Kidney (tissue), 14 donors: Measurements from ENCODE around the gene ARMC8. TPM values are rescaled to one million over a fixed set of nuclear protein-coding genes. Genes with fewer than 3 reads are reported as not detected.

Experiments
- DNase-seq, 5 donors: peaks; one replicate each; pipeline ENCODE4 v3.0.0-alpha.2; 2013 to 2020
- FAIRE-seq: peaks from 2 replicates; lab custom pipeline; 2012; peaks lifted over from hg19 to GRCh38; lab: Jason Lieb, UNC
- H3K27ac ChIP-seq, 2 donors: one replicate each; pipeline ENCODE4 v1.7.0; 2013; ENCODE audit warnings: low read depth in 2 of 2, low read length in 2 of 2, inconsistent platforms in 1 of 2
- H3K27me3 ChIP-seq: one replicate; pipeline ENCODE4 v1.7.1; 2013; ENCODE audit warnings: low read length, inconsistent platforms; ENCODE audit not compliant: control insufficient read depth, insufficient read depth
- H3K36me3 ChIP-seq, 3 donors: one replicate each; pipeline versions ENCODE4 v1.7.0 to v1.7.1; 2013; ENCODE audit warnings: low read length in 3 of 3, control low read depth in 1 of 3, inconsistent platforms in 1 of 3; ENCODE audit not compliant: insufficient read depth in 3 of 3, control insufficient read depth in 2 of 3
- H3K4me1 ChIP-seq, 3 donors: one replicate each; pipeline versions ENCODE4 v1.7.0 to v1.7.1; 2013; ENCODE audit warnings: low read length in 3 of 3, inconsistent platforms in 1 of 3, low read depth in 1 of 3; ENCODE audit not compliant: control insufficient read depth in 2 of 3, insufficient read depth in 2 of 3
- H3K4me3 ChIP-seq, 3 donors: one replicate each; pipeline versions ENCODE4 v1.7.0 to v1.8.1; 2013; ENCODE audit warnings: low read length in 3 of 3, control low read depth in 1 of 3, inconsistent platforms in 1 of 3
- H3K9ac ChIP-seq, 3 donors: one replicate each; pipeline versions ENCODE4 v1.7.0 to v1.7.1; 2013; ENCODE audit warnings: low read length in 3 of 3, control low read depth in 1 of 3, inconsistent platforms in 1 of 3
- H3K9me3 ChIP-seq, 3 donors: one replicate each; pipeline versions ENCODE4 v1.7.0 to v1.7.1; 2013; ENCODE audit warnings: low read length in 3 of 3, control low read depth in 1 of 3, inconsistent platforms in 1 of 3; ENCODE audit not compliant: control insufficient read depth in 2 of 3, insufficient read depth in 1 of 3
- CTCF ChIP-seq: IDR thresholded peaks from 3 replicates; pipeline ENCODE4 v1.5.1; 2012; ENCODE audit warnings: mild to moderate bottlenecking, moderate library complexity, borderline replicate concordance; ENCODE audit not compliant: insufficient read depth; ENCODE audit errors: extremely low read depth
- intact Hi-C: fragments of 100-400 bp; cut with DNase I; formaldehyde crosslinking; loops from one replicate; pipeline ENCODE4 v1.11.1; 2022
- polyA plus RNA-seq: library from polyadenylated mRNA; stranded (reverse); fragments of 350-450 nt; fragmentation: Illumina TruSeq; extraction: RNeasy Lipid Tissue Mini Kit (QIAGEN cat#74804); gene quantifications from one replicate; pipeline ENCODE4 v1.2.3, GENCODE V29; 2014; ENCODE audit warnings: low read depth, low replicate concordance; ENCODE audit not compliant: insufficient read depth
- total RNA-seq: library from RNA; stranded (reverse); fragmentation: NEBNext Ultra II Directional; extraction: Animal tissue kit (Norgen Biotek cat#: 25700); gene quantifications from one replicate; pipeline ENCODE4 v1.2.1, GENCODE V29; 2021
- donor health status: control.
- donor health status: control.
- donor health status: control.
- donor health status: control.
- donor health status: control.
- donor health status: DM: yes; HTN: yes; CAD: no.
- donor health status: Normal renal cell carcinoma (clear cell type).

ARMC8 gene
- total and polyA plus RNA-seq, 2 donors from 2014 or later, result 17.1 to 47.3 TPM

- H3K27ac ChIP-seq, result no peak overlapping the region
- no peak for TF ChIP-seq CTCF
- no peaks in the 10 kb centered on the region for H3K9me3 ChIP-seq
- H3K36me3 ChIP-seq, result peaks cover 0 to 2% (median 0%) of the 10 kb centered on the region in 3 donors
- intact Hi-C loops, result no loop called here
- no peak overlapping the region for H3K4me3 ChIP-seq
- no peak overlapping the region for H3K9ac ChIP-seq
- DNase-seq, result peak in 3 of 5 donors; percentile 40 to 56 (median 46)
- H3K4me1 ChIP-seq, result no peaks in the 10 kb centered on the region
- no peak for FAIRE-seq
- no peaks in the 10 kb centered on the region for H3K27me3 ChIP-seq
Measured at GRCh38 chr3:138197058-138197457, 10.0 kb downstream of the ARMC8 start.

- FAIRE-seq (no peak), DNase-seq (no peak)
- Histone ChIP-seq H3K9ac (no peak overlapping the region), H3K4me1 (no peaks in the 10 kb centered on the region), H3K4me3 (no peak overlapping the region), H3K27ac (no peak overlapping the region), H3K36me3 (peaks cover 0 to 1% (median 0%) of the 10 kb centered on the region in 3 donors), H3K27me3 (no peaks in the 10 kb centered on the region), H3K9me3 (no peaks in the 10 kb centered on the region)
- intact Hi-C loops, result no loop called here
- TF ChIP-seq CTCF, result no peak
Measured at GRCh38 chr3:138197524-138197923, 10.4 kb downstream of the ARMC8 start.

- Histone ChIP-seq H3K9ac (no peak overlapping the region), H3K4me3 (no peak overlapping the region), H3K9me3 (no peaks in the 10 kb centered on the region), H3K36me3 (no peaks in the 10 kb centered on the region), H3K27ac (no peak overlapping the region), H3K4me1 (peaks cover 0 to 6% (median 0%) of the 10 kb centered on the region in 3 donors), H3K27me3 (no peaks in the 10 kb centered on the region)
- DNase-seq (no peak), FAIRE-seq (no peak)
- no peak for TF ChIP-seq CTCF
- intact Hi-C loops, result no loop called here
Measured at GRCh38 chr3:138199851-138200250, 12.8 kb downstream of the ARMC8 start.

GRCh38 chr3:138200424-138200823, 13.3 kb downstream of the ARMC8 start:
- DNase-seq (no peak), FAIRE-seq (no peak)
- Histone ChIP-seq H3K9ac (no peak overlapping the region), H3K36me3 (no peaks in the 10 kb centered on the region), H3K4me1 (peaks cover 0 to 6% (median 0%) of the 10 kb centered on the region in 3 donors), H3K9me3 (no peaks in the 10 kb centered on the region), H3K27me3 (no peaks in the 10 kb centered on the region), H3K4me3 (no peak overlapping the region), H3K27ac (no peak overlapping the region)
- TF ChIP-seq CTCF, result no peak
- intact Hi-C loops, result no loop called here
